Mesenteric fat pad (tissue), 1 donor: ENCODE data around the gene UGGT2. TPM values are rescaled to one million over a fixed set of nuclear protein-coding genes. Genes with fewer than 3 reads are reported as not detected.

Experiments
- total RNA-seq: library from RNA; stranded (reverse); fragmentation: NEBNext Ultra II Directional; extraction: Animal tissue kit (Norgen Biotek cat#: 25700); gene quantifications from one replicate; pipeline ENCODE4 v1.2.1, GENCODE V29; 2021
- donor health status: DM: yes; HTN: yes; CAD: no.

The UGGT2 gene
- total RNA-seq, 1 donor from 2014 or later = 32.4 TPM

Other genes with a start within 250 kb of the UGGT2 start
- gene HS6ST3, start 36.7 kb upstream of the UGGT2 start, total RNA-seq = 0.06 TPM